B cell (primary cell): ENCODE results near the gene REM2. TPM values are rescaled to one million over a fixed set of nuclear protein-coding genes. Genes with fewer than 3 reads are reported as not detected.

Experiments used
- ATAC-seq: fragments of 200-7000 bp; cut with Tn5 transposase; one replicate; pipeline ENCODE4 v1.10.0; 2021; ENCODE audit warnings: low read depth, mild to moderate bottlenecking, moderate number of reproducible peaks, moderate library complexity
- CTCF ChIA-PET: fragments of 350-600 bp; sonication (Branson Sonifier 250); formaldehyde crosslinking; loops from one replicate; lab custom pipeline; 2021; ENCODE audit warnings: antibody characterized with exemption, inconsistent platforms; lab: Charles Lee
- POLR2A ChIA-PET: fragments of 350-600 bp; sonication (Branson Sonifier 250); formaldehyde crosslinking; loops from one replicate; lab custom pipeline; 2021; ENCODE audit warnings: antibody characterized with exemption; lab: Charles Lee
- DNase-seq: peaks from one replicate; pipeline ENCODE4 v3.0.0; 2013
- H2AFZ ChIP-seq: 2 replicates; pipeline ENCODE4 v1.6.1; 2012; ENCODE audit warnings: mild to moderate bottlenecking, low read depth, low read length; ENCODE audit not compliant: insufficient read depth, poor library complexity, severe bottlenecking
- H3K27ac ChIP-seq, 2 donors: 1 replicate in 1 of 2; 2 replicates in 1 of 2; pipeline ENCODE4 v1.5.1; 2012 to 2013; ENCODE audit warnings: low read length in 2 of 2, mild to moderate bottlenecking in 2 of 2, moderate library complexity in 1 of 2
- H3K27me3 ChIP-seq, 4 experiments: fragments of 200-600 bp in 1 of 4; sonication (generic) in 1 of 4; replicated peaks in 1 of 4; 1 replicate in 2 of 4; 2 replicates in 2 of 4; pipeline versions ENCODE4 v1.6.1 to v1.7.0; 2013 to 2016; ENCODE audit warnings: low read length in 3 of 4, mild to moderate bottlenecking in 2 of 4, mixed read lengths in 1 of 4, moderate library complexity in 1 of 4; ENCODE audit not compliant: insufficient read depth in 4 of 4, control insufficient read depth in 3 of 4; ENCODE audit errors: control extremely low read depth in 1 of 4
- H3K36me3 ChIP-seq, 2 experiments: replicated peaks in 1 of 2; 1 replicate in 1 of 2; 2 replicates in 1 of 2; pipeline versions ENCODE4 v1.6.1 to v1.7.1; 2013; ENCODE audit warnings: low read length in 1 of 2; ENCODE audit not compliant: insufficient read depth in 2 of 2, control insufficient read depth in 1 of 2; ENCODE audit errors: control extremely low read depth in 1 of 2, extremely low read depth in 1 of 2
- H3K4me1 ChIP-seq, 2 donors: fragments of 200-600 bp in 1 of 2; sonication (generic) in 1 of 2; 1 replicate in 1 of 2; 2 replicates in 1 of 2; pipeline versions ENCODE4 v1.5.1 to v1.6.1; 2013 to 2017; ENCODE audit warnings: low read length in 2 of 2; ENCODE audit not compliant: control insufficient read depth in 2 of 2, insufficient read depth in 2 of 2
- H3K4me2 ChIP-seq: replicated peaks from 2 replicates; pipeline ENCODE3; 2012; ENCODE audit warnings: mild to moderate bottlenecking, low read depth, low read length; ENCODE audit not compliant: poor library complexity, severe bottlenecking
- H3K4me3 ChIP-seq, 5 experiments: fragments of 200-600 bp in 1 of 5; sonication (generic) in 1 of 5; 1 replicate in 3 of 5; 2 replicates in 2 of 5; pipeline versions ENCODE4 v1.5.1 to v1.7.0; 2011 to 2016; ENCODE audit warnings: low read length in 4 of 5, mild to moderate bottlenecking in 4 of 5, low read depth in 2 of 5, control low read depth in 1 of 5, moderate library complexity in 1 of 5; ENCODE audit not compliant: insufficient read depth in 1 of 5; ENCODE audit errors: control extremely low read depth in 1 of 5, extremely low read depth in 1 of 5
- H3K79me2 ChIP-seq: fragments of 200-600 bp; sonication (generic); one replicate; pipeline ENCODE4 v1.6.0; 2016; ENCODE audit warnings: low read length; ENCODE audit not compliant: control insufficient read depth, insufficient read depth
- H3K9ac ChIP-seq: fragments of 200-600 bp; sonication (generic); 2 replicates; pipeline ENCODE4 v1.6.1; 2017; ENCODE audit warnings: mild to moderate bottlenecking, low read length, moderate library complexity
- H3K9me3 ChIP-seq, 3 donors: one replicate each; pipeline versions ENCODE4 v1.6.1 to v1.7.1; 2013; ENCODE audit warnings: low read length in 2 of 3; ENCODE audit not compliant: control insufficient read depth in 2 of 3, insufficient read depth in 1 of 3; ENCODE audit errors: control extremely low read depth in 1 of 3
- H4K20me1 ChIP-seq: 2 replicates; pipeline ENCODE4 v1.6.0; 2012; ENCODE audit warnings: mild to moderate bottlenecking, low read length; ENCODE audit not compliant: insufficient read depth, control insufficient read depth, poor library complexity, severe bottlenecking
- H3K27ac Mint-ChIP-seq: one replicate; pipeline ENCODE4 v1.8.0; 2021; ENCODE audit warnings: mixed read lengths
- H3K27me3 Mint-ChIP-seq: one replicate; pipeline ENCODE4 v1.8.0; 2021; ENCODE audit warnings: mixed read lengths
- H3K4me1 Mint-ChIP-seq: one replicate; pipeline ENCODE4 v1.8.0; 2021; ENCODE audit warnings: mixed read lengths
- H3K4me3 Mint-ChIP-seq: one replicate; pipeline ENCODE4 v1.8.0; 2021; ENCODE audit warnings: mixed read lengths
- H3K9me3 Mint-ChIP-seq: one replicate; pipeline ENCODE4 v1.8.0; 2022; ENCODE audit warnings: mixed read lengths; ENCODE audit not compliant: insufficient read depth
- EZH2 ChIP-seq: IDR thresholded peaks from 2 replicates; pipeline ENCODE4 v1.6.1; 2012; ENCODE audit warnings: borderline replicate concordance, low read depth, mild to moderate bottlenecking, moderate library complexity, low read length; ENCODE audit not compliant: insufficient read depth, poor library complexity, severe bottlenecking
- WGBS: methylation state at CpG from one replicate; pipeline ENCODE4 v1.1.5; 2013; ENCODE audit warnings: missing lambda C conversion rate; ENCODE audit not compliant: insufficient coverage; 5-methylcytosine and 5-hydroxymethylcytosine counted together
- intact Hi-C: fragments of 100-400 bp; cut with micrococcal nuclease; formaldehyde crosslinking; loops from one replicate; pipeline ENCODE4 v1.10.0; 2022
- polyA plus RNA-seq: library from polyadenylated mRNA; depleted of rRNA; stranded (reverse); fragments of >200 nt; gene quantifications from 2 replicates; pipeline ENCODE4 v1.2.3, GENCODE V29; 2012
- total RNA-seq, 2 donors: library from RNA; stranded (reverse); fragments of 120-200 nt in 1 of 2; gene quantifications; 1 replicate in 1 of 2; 2 replicates in 1 of 2; pipeline versions ENCODE4 v1.2.3 to v1.2.4, GENCODE V29; 2013 to 2022
- TF ChIP-seq, protein P1 (sequence below): fragments of 200-600 bp; IDR thresholded peaks from one replicate; pipeline ENCODE4 v1.8.0; 2022; ENCODE audit warnings: antibody characterized with exemption, mild to moderate bottlenecking

The REM2 gene
- total and polyA plus RNA-seq, 2 donors (not counting 1 experiment from before 2014, with no cell fraction given): 5.6 to 12.9 TPM

GRCh38 chr14:22852599-22852939, 30.5 kb upstream of the REM2 start:
- Mint-ChIP-seq H3K27me3 (peaks cover 9% of the 10 kb centered on the region), H3K4me3 (no peak overlapping the region), H3K27ac (peak overlapping the region; percentile 85), H3K9me3 (no peaks in the 10 kb centered on the region), H3K4me1 (peaks cover 6% of the 10 kb centered on the region)
- ChIA-PET POLR2A (interaction anchor here (0.6 to 1.4 kb wide), 7 partner anchors 29 to 296 kb away, joined by 3 to 5 read pairs (median 4); partner anchors contain the start of gene OXA1L), CTCF (interaction anchor here (0.7 to 12.0 kb wide), 53 partner anchors 8 to 533 kb away, joined by 3 to 207 read pairs (median 6); partner anchors contain the start of genes DAD1, LRP10, MMP14 and MRPL52)
- Histone ChIP-seq H3K27ac (no peak overlapping the region), H3K4me2 (no peak overlapping the region), H2AFZ (peak overlapping the region; percentile 72), H3K4me3 (no peak overlapping the region), H3K9me3 (peaks cover 0 to 6% (median 2%) of the 10 kb centered on the region in 3 donors), H3K9ac (no peak overlapping the region), H3K36me3 (no peaks in the 10 kb centered on the region), H4K20me1 (no peaks in the 10 kb centered on the region), H3K4me1 (peaks cover 0 to 8% of the 10 kb centered on the region in 2 donors), H3K79me2 (no peaks in the 10 kb centered on the region), H3K27me3 (peaks cover 0 to 8% (median 0%) of the 10 kb centered on the region in 4 experiments)
- ATAC-seq (no peak), DNase-seq (no peak)
- TF ChIP-seq, protein P1, sequence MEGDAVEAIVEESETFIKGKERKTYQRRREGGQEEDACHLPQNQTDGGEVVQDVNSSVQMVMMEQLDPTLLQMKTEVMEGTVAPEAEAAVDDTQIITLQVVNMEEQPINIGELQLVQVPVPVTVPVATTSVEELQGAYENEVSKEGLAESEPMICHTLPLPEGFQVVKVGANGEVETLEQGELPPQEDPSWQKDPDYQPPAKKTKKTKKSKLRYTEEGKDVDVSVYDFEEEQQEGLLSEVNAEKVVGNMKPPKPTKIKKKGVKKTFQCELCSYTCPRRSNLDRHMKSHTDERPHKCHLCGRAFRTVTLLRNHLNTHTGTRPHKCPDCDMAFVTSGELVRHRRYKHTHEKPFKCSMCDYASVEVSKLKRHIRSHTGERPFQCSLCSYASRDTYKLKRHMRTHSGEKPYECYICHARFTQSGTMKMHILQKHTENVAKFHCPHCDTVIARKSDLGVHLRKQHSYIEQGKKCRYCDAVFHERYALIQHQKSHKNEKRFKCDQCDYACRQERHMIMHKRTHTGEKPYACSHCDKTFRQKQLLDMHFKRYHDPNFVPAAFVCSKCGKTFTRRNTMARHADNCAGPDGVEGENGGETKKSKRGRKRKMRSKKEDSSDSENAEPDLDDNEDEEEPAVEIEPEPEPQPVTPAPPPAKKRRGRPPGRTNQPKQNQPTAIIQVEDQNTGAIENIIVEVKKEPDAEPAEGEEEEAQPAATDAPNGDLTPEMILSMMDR: no peak
- TF ChIP-seq EZH2: no peak
- intact Hi-C loops: loop anchor here (2.0 to 10.0 kb wide), 3 partner anchors 140 to 538 kb away; partner anchors contain the start of gene ABHD4
- no CpG with 5 or more reads among the region's 2 CpGs for WGBS
